Activated CD4-positive, CD25-positive, alpha-beta regulatory T cell treated with anti-CD3 and anti-CD28 coated beads, Interleukin-2, amount 50 U/mL, for 24 hours (primary cell): ENCODE measurements around the gene RAI14.
"Not testable (repeated sequence)": the region's sequence is repeated elsewhere in the genome, so short reads cannot be mapped to it uniquely, and the experiment has no call there.

Experiments
- ATAC-seq, 2 donors: fragments of 150-1000 bp; cut with Tn5 transposase; one replicate each; pipeline ENCODE4 v1.10.0; 2021; ENCODE audit warnings: mild to moderate bottlenecking in 1 of 2, moderate library complexity in 1 of 2

The RAI14 gene

DNA sequence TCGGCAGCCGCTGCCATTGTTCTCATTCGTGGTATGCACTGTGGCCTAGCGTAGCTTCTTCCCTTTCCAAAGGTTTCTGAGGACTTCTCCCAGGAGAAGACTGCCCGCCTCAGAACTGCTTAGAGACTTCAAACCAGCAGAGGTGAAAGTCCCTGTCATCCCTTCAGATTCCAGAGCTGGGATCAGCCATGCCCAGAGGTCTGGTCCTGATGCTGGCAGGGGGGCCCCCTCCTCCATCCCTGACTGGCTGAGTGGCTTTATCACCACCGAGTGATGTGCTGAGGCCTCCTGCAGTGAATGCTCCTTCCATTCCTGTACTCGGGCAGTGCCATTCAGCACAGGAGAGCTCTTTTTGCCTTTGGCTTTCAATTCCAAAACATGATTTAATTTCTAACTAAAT, 174.7 kb downstream of the RAI14 start:
- ATAC-seq = not testable (repeated sequence)

DNA sequence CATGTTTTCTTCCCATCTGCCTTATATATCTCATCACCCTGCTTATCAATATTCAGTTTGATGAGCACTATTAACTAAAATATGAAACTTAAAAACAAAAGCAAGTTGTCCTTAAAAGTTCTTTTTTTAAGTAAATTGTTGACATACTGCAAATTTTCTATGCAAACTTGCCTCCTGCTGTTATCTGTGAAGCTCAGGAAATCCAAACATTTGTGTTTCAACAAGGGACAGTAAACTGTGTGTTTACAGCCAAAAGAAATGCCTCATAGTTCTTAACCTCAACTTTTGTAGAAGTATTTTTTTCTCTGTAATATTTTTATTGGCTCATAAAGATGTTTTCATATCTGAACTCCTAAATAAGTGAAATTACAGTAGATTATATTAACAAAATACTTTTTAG, 175.2 kb downstream of the RAI14 start:
- ATAC-seq = no peak

DNA sequence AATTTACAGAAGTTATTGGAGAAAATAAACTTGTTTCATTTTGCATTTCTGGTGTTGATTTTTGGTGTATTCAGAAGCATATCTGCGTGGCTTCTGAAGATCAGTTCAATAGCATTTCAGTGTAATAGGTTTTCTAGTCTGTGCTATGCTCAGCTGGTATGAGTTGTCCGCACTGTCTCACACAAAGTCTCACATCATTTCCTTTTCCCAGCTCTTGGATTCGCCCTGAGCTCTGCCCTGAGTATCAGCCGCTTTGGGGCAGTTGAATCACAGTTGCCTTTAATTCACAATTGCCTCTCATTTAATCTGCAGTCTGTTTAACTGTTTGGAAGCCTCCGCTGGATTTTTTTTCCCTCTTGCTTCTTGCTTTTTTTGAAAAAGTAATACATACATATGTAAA, 176.4 kb downstream of the RAI14 start:
- no peak for ATAC-seq

DNA sequence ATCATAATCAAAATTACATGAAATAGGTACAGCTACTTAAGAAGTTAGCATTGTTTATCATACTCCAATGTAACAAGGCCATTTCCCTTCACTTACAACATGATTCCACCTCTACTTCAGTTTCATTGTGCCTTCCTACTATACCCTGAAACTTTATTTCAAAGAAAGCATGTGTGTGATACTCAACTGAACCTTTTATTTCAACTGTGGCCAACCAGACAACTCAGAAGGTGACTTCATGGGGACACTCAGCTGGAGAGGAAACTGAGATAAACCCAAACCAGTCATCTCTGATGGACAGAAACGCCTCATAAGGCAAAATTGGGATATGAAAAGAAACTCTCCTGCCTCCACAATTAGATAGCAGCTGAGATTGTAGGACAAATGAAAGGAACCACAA, 177.0 kb downstream of the RAI14 start:
- ATAC-seq = no peak

DNA sequence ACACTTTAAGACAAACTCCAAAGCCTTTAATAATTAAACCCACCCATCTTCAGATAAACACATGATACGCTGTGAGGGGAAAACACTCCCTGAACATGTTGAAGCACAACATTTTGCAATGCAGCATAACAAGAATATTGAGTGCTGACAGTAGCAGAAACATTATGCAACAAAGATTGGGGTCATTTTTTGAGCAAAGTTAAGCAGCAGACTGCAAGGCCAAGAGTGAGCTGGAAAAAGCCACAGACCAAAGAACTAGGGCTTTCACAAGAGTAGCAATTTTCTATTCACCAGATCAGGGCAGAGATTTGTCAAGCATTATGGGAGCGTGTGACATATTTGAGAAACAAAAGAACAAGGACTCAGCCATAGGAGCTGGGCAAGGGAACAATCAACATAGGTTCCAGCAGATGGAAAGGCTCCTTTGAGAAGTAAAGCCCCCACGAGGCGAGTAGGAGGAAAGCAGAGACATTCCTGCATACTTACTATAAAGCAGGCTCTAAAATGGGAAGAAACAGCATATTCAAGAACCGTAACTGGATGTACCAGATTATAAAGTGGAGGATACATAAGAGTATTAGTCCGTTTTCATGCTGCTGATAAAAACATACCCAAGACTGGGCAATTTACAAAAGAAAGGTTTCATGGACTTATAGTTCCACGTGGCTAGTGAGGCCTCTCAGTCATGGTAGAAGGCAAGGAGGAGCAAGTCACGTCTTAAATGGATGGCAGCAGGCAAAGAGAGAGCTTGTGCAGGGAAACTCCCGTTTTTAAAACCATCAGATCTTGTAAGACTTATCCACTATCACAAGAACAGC, 178.1 kb downstream of the RAI14 start:
- no peak for ATAC-seq

DNA sequence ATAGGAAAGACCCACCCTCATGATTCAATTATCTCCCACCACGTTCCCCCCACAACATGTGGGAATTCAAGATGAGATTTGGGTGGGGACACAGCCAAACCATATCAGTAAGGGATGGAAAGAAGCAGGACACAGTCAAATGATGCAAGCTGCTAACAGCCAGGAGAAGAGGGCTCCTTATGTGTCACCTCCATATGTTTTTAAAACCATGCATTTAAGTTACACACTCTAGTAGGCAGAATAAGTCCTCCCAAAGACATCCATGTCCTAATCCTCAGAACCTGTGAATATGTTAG, 178.6 kb downstream of the RAI14 start:
- ATAC-seq = no peak

DNA sequence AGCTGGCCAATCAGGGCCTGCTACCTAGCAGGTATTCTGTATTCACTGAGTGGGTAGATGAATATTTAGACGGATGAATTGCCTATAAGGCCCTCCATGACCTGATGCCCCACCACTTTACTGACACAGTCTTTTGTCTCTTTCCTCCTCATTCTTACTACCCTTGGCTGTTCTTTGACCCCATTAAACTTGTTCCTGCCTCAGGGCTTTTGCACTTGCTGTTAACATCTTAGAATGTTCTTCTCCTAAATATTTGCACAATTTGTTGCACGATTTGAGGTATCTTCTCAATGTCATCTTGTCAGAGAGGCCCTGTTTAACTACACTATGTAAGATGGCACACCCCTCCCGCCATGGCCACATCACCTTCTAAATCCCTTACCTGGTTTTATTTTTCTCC, 179.5 kb downstream of the RAI14 start:
- ATAC-seq = no peak

DNA sequence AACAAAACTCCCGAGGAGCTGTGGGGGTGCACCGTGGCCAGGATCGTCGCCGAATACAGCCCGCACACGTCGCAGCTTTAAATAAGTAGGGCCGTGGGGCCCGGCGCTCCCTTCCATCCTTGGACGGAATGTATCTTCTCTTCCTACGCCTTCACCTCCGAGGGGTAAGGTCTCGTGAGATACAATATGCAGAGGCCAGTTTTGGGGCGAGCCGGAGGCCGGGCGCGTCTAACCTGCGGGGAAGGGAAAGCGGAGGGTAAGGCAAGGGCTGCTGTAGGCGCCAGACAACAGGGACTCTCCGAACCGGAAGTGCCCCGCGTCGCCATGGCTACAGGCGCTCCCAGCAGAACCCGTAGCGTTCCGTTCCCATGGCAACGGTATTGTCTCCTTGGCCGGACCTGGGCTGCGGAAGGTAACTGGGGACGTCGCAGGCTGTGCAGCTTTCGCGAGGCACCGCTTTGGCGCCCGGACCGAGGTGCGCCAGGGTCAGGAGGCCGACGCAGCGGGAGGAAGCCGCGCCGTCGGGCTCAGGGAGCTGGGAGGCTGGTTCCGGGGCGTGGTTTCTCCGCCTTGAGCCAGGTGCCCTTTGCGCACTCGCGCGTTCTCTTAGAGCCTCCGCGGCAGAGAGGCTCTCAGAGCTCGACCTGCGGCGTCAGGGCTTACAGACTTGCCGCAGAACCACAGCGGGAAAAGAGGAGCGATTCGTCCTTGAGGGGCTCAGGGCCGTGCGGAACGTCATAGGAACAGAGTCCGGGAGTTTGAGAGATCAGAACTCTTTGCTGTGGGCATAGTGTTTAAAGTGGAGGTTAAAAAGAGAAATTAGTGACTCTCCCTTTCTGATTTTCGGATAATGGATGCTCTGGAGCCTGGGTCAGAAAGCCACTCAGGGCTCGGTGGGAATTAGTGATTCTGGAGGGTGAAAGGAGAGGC, 182.9 kb downstream of the RAI14 start, which contains the start of gene TTC23L:
Gene TTC23L (plus strand): TSS at position 380 of the 930 bp plus-strand sequence. CDS start 1,508 bp downstream, outside the sequence.
- peak; percentile 92 to 95 for ATAC-seq

DNA sequence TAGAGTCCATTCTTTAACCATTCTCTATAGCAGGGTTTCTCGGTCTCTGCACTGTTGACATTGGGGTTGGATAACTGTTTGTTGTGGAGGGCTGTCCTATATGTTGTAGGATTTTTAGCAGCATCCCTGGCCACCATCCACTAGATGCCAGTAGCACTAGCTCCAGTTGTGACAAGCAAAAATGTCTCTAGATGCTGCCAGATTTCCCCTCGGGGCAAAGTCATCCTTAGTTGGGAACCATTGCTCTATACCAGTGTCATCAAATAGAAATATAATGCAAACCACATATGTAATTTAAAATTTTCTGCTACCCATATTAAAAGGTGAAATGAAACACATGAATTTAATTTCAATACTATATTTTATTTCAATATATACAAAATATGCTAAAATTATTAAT, 185.7 kb downstream of the RAI14 start:
- no peak for ATAC-seq

DNA sequence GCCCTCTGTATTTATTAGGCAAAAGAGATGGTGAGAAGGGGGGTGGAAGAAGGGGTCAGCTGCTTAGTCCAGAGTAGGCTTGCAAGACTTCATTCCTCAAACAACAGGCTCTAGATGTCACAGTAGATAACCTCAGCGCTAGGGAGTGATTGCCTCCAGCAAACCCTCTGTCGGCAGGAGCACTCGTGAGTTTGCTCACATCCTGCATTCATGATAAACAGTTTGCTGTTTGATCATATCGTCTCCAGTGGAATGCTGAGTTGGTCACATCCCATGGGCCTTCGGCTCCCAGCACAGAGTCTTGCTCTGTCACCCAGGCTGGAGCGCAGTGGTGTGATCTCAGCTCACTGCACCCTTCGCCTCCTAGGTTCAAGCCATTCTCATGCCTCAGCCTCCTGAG, 186.4 kb downstream of the RAI14 start:
- ATAC-seq = no peak

DNA sequence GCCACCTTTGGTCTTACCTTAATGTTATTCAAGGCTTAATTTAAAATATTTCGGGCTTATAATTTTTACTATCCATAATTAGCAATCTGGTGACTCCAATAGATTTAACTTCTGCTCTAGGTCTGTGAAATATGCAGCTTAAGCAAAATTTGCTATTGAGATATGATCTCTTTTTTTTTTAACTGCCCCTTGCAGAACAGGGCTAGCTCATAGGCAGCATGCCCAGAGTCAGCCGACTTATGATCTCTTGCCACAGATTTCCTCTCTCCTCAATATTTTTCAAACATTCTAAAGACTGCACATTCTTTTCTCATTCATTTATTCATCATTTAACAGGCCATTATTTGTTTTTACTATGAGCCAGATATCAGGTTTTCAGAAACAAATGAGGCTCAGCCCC, 187.4 kb downstream of the RAI14 start:
- no peak for ATAC-seq

DNA sequence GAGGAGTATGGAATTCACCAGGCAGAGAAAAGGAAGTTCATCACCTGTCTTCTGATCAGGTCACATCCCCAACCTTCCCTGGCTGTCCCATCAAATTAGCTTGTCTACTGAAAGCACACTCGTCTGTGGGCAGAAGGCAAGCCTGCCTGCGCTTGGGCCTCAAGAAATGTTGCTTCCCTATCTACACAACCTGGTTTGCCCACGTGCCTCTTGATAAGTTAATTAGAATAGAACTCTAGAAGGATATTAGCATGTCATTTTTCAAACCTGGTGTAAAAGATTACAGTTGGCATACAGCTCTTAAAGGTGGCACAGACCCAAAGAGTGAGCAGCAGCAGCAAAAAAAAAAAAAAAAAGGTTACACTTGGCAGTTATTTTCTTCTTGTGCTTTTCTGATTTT, 188.0 kb downstream of the RAI14 start:
- no peak for ATAC-seq

DNA sequence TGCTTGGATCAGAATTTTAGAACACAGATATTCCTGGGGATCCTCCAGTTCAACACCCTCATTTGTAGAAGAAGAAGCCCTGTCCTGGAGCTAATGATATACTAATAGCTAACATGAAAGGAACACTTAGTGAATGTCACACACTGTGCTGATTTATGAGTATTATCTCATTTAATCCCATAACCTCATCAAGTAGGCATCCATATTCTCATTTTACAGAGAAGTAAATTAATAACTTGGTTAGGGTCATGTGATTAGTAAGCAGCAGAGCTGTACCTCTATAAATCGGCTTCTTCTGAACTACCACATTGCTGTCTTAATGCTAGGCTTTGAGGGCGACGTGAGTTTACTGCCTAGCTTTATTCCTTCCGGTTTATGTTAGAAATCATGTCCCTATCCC, 188.9 kb downstream of the RAI14 start:
- no peak for ATAC-seq

DNA sequence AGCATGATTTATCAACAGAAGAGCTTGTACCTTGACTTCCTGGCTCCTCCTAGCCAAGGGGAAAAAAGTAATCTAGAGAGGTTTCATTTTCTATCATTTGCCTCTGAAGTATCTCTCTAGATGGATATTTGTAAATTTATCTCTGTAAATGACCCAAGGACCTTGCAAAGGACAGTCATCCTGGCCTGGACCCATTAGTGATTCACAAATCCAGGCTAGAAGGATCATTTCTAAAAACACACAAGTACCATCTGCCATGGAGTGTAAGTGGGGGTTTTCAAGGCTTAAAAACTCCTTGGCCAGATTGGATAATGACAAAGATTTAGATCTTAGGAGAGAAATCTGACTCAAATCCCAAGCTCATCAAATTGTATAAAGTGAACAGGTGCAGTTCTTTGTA, 190.9 kb downstream of the RAI14 start:
- no peak for ATAC-seq

DNA sequence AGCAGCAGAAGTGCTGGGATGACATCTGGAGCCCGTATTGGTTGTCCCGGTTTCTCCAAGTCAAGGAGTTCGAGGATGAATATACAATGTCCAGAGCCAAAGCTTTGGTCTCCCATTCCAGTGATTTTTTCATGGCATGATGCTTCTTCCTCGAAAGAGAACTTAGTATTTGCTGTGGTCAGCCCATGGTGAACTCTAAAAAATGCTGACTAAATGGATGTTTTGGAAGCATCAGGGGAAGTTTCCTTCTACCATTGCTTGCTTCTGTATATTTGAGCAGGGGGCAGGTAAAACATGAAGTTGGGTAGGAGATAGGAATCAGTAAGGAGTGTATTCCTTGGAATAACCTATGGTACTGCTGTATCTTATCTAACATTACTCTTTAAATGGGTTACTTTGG, 191.4 kb downstream of the RAI14 start:
- ATAC-seq = no peak

DNA sequence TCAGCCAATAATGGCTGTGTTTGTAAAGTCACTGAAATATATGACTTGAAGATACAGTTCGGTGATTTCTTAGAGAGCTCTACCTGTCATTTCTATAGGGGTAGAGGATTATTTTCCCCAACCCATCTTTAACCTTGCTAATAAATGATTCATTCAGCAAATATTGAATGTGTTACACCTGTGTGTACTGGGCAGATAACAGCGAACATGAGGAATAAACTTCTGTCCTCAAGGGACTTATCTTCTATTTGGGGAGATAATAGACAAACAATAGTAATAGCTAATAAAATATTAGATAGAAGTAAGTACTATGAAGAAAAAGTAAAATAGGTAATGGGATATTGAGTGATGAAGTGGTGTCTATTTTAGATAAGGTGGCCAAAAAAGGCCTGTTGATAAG, 192.1 kb downstream of the RAI14 start:
- ATAC-seq = no peak

DNA sequence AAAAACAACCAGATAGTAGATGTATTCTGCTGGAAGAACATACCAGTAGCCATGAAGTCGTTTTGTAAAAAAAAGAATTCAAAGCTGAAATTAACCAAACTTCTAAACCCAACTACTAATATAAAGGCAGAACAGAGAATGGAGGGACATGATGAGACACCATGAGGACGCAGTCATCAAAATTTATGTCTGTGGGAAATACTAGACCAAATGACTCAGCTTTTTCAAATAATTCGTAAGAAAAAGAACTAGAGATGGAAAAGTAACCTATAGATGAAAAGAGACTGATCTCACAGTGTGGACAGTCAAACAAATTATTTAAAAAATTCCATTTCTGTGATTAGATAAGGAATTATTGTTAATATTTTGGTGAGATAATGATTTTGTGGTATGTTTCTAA, 193.1 kb downstream of the RAI14 start:
- no peak for ATAC-seq

DNA sequence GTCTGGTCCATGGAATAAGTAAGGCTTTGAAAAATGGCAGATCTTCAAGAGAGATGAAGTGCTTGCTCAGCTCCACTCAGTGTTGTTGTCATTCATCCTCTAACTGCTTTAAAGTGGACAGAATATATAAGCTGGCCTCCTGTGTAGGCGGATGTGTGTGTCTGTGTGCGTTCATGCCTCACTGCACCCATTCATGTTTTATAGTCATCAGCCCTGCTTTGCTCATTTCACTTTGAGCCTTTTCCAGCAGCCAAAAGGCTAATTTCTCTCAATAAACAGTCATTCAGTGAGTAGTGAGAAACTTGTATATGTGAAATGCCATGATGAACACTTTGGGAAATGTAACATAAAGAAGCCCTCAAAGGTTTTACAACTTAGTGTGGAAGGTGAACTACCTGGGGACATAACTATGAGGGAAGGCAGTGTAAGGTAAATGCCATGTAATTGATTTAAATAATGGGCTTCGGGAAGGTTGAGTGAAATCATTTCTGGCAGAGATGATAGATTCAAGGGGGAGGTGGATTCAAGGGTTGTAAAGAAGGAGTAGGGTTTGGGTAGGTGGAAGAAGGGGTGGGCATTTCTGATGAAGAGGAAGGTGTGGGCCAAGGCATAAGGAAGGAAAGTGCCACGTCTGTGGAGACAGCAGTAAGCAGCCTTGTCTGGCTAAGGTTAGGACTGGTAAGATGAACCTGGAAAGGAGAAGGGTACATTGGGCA, 198.5 kb downstream of the RAI14 start:
- peak in 1 of 2 donors; percentile 24 for ATAC-seq

DNA sequence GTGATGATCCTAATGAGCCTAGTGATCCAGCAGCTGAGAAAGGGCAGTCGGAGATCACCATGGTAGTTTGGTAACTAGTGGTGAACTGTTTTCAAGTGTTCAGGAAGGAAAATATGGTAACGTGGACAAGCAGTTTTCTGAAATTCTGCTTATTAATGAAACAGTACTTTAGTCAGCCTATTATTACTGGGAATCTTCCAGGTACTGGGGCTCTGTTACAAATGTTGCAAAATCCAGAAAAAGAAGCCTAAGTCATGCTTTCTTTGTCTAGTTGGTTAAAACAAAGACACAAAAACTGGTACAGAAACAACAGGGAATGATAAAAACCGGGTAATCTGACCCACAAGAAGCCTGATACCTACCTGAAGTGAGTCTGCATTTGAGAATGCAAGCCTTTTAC, 201.0 kb downstream of the RAI14 start:
- no peak for ATAC-seq

DNA sequence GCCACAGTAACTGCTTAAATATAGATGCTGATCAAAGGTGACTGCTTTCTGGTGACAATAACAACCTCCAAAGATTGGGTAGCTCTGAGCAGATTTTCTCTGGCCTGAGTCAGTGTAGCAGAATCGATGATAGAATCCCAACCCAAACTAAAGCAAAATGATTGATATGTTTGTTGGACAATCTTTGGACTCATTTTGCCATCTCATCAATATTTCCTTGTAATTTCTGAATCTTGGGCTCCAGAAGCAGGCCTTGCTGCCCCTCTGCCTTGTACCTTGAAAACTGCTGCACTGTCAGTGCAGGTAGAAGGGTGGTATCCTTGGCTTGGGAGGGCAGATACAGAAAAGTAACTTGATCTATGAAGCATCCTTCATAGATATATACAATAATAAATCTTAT, 201.8 kb downstream of the RAI14 start:
- no peak for ATAC-seq

DNA sequence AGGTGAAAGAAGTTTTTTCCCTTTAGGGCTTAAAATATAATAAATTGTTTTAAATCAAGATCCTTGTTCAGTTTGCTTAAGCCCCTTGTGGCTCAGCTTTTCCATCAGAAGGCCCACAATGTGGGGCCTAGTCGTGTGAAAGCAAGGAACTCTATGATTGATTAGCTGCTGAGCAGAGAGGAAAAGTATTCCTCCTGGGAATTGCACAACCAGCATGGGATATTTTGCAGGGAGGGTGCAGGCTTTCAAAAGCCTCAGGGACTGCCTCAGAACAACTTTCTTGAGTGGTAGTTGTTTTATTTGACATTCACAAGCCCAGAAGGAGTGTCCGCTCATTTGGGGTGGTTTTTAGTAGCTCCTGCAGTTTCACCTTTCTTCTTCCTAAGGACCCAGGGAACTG, 202.7 kb downstream of the RAI14 start:
- ATAC-seq = no peak

DNA sequence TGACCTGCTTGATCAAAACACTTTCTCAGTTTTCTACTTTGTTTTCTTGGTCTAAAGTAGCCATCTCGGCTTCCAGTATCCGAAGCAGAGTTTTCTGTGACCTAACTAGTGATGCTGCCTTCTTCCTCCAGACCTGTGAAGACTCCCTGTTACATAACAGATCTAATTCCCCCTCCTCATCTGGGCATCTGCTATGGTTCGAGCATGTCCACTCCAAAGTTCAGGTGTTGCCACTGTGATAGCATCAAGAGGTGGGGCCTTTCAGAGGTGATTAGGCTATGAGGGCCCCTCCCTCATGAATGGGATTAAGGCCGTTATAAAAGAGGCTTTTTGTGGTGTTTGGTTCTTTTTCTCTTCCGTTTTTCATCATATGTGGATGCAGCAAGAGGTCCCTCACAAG, 203.1 kb downstream of the RAI14 start:
- no peak for ATAC-seq

DNA sequence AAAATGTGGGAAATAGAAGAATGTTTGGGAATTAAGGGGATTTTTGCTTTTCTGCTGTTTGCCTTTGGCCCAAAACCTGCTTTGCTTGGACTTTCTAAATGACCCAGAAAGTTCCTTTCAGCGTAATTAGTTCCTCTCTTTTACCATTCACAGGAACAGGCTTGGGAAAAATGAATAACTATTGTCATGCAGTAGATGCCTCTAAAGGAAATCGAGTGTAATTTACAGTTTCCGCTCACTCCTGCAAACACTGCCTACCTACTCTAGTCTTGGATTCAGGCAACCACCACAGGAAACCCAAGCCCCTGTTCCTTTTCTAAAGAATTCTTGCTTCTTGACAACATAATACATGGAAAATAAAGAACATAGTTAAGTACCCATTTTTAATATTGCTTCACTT, 207.8 kb downstream of the RAI14 start:
- ATAC-seq = no peak

DNA sequence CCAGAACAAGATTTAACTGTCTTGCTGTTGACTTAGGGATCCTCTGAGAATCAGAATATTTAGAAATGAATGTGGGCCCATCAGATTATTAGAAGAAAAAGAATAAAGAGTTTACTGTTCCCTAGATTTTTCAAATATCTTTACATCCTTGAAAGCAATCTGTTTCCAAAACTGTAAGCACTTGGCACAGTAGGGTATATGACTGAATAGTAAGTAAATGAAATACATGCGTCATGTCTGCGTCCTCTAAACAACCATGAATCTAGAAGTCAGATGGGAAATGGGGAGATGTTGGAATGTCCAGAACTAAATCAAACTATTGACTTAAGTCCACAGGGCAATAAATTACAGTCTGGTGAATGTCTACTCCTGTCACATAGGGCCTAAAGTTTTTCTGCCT, 209.0 kb downstream of the RAI14 start:
- no peak for ATAC-seq
